Activated effector memory CD4-positive, alpha-beta T cell treated with Interleukin-2 at 50 U/mL for 16 hours (primary cell): ENCODE results near the gene MYO10.

ENCODE experiments used
- DNase-seq: peaks from one replicate; pipeline ENCODE4 v3.0.0-alpha.2; 2020

MYO10 gene

GRCh38 chr5:16913187-16914107 lies 22.6 kb downstream of the MYO10 start:
- DNase-seq = no peak

GRCh38 chr5:16912080-16912479 lies 24.0 kb downstream of the MYO10 start:
- DNase-seq = no peak

GRCh38 chr5:16909464-16909863 lies 26.6 kb downstream of the MYO10 start:
- DNase-seq = no peak

- no peak for DNase-seq
These were observed 28.8 kb downstream of the MYO10 start for GRCh38 chr5:16907270-16907669.

GRCh38 chr5:16906255-16906654 lies 29.8 kb downstream of the MYO10 start:
- DNase-seq = no peak

- DNase-seq = no peak
These were observed 32.4 kb downstream of the MYO10 start for GRCh38 chr5:16903480-16904300.

GRCh38 chr5:16902846-16903245 lies 33.2 kb downstream of the MYO10 start:
- no peak for DNase-seq

GRCh38 chr5:16901021-16901644 lies 35.0 kb downstream of the MYO10 start:
- DNase-seq = no peak

GRCh38 chr5:16899171-16899570 lies 36.9 kb downstream of the MYO10 start:
- DNase-seq = no peak

- DNase-seq = no peak
These were observed 38.3 kb downstream of the MYO10 start for GRCh38 chr5:16897800-16898199.

- DNase-seq = no peak
These were observed 38.8 kb downstream of the MYO10 start for GRCh38 chr5:16897284-16897704.

- no peak for DNase-seq
These were observed 39.3 kb downstream of the MYO10 start for GRCh38 chr5:16896767-16897166.

- DNase-seq = no peak
These were observed 41.6 kb downstream of the MYO10 start for GRCh38 chr5:16894236-16895057.

- no peak for DNase-seq
These were observed 45.1 kb downstream of the MYO10 start for GRCh38 chr5:16891033-16891432.

GRCh38 chr5:16889972-16890519 lies 46.0 kb downstream of the MYO10 start:
- DNase-seq = no peak

GRCh38 chr5:16889203-16889971 lies 46.7 kb downstream of the MYO10 start:
- no peak for DNase-seq

- no peak for DNase-seq
These were observed 47.4 kb downstream of the MYO10 start for GRCh38 chr5:16888694-16889124.

GRCh38 chr5:16886793-16887345 lies 49.2 kb downstream of the MYO10 start:
- no peak for DNase-seq

- DNase-seq = no peak
These were observed 49.7 kb downstream of the MYO10 start for GRCh38 chr5:16886366-16886736.

GRCh38 chr5:16885635-16886365 lies 50.3 kb downstream of the MYO10 start:
- no peak for DNase-seq
